LHCN-M2 (cell line): ENCODE data around the gene FYB1. TPM values are rescaled to one million over a fixed set of nuclear protein-coding genes. Genes with fewer than 3 reads are reported as not detected.
A peak's percentile ranks its signal among the peaks of the same experiment; 100 is the strongest.

Experiments
- DNase-seq: peaks from one replicate; pipeline ENCODE4 v3.0.0-alpha.2; 2012; ENCODE audit warnings: low read depth
- total RNA-seq: library from RNA; depleted of rRNA; stranded (reverse); fragments of >200 nt; gene quantifications from 2 replicates; pipeline ENCODE4 v1.2.3, GENCODE V29; 2014

Gene FYB1
- total RNA-seq, 1 experiment from 2014 or later, result not detected

DNA sequence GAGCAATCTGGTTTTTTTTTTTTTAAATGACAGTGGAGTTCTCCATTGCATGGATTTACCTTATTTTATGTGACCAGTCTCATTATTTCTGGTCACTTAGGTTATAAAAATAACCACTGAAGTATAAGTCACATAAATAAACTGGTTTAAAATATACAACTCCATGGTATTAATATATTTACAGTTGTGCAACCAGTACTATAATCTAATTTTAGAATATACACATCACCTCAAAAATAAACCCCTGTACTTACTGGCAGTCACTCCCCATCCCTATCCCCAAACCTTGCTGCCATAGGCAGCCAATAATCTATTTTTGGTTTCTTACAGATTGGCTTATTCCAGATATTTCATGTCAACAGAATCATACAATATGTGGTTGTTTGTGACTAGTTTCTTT lies 57.8 kb downstream of the FYB1 start:
- no peak for DNase-seq

DNA sequence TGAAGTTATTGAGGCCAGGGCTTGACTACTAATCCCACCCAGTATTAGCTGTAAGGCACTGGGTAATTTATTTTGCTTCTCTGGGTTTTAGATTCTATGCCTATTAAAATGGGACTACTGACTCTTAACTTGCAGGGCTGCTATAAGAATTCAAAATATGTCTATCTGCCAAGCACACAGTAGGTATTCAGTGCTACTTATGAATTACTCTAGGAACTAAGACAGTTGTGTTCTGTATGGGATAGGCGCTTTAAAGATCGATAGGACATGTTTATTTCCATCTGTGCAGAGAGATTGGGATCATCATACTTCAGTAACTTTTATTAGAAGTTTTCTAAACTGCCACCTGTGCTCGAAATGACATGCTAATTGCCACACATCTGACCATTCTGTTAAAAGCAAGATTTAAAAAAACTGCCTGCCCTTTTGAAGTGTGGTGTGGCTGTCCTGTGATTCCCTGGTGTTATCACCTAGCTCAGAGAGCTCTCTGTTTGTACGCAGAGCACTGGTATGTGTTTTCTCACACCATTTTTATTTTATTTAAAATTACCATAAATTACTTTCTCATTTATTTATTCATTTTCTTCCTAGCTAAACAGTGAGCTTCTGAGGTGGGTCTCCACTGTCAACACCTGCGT lies 58.7 kb downstream of the FYB1 start:
- DNase-seq, result no peak

DNA sequence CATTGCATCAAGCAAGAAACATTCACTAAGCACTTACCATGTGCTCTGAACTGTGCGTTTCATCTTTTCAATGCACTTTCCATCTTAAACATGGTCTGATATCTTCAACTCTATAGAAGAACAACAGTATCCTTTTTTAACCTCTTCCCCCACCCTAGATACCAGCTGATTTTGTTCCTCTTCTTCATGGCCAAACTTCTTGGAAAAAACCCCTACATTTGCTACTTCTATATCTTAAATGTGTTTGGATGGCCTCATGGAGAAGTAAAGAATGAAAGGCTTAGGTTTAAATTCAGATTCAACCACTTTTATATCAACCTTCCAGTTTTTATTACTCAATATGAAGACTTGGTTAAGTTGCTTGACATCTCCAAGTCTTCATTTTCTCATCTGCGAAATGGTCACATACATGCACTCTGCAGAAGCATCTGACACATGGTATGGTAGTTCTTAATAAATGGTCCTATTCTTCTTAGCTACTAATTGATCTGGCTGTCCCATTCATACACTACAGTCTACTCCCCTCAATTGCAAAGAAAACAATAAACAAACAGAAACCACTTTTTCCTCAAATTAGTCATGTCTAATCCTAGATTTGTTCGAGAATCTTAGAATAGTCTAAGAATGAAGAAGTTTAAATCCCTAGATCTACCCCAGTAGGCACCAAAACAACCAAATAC lies 59.4 kb downstream of the FYB1 start:
- DNase-seq, result no peak

GRCh38 chr5:39158786-39159185 lies 60.6 kb downstream of the FYB1 start:
- no peak for DNase-seq

GRCh38 chr5:39158127-39158593 lies 61.2 kb downstream of the FYB1 start:
- DNase-seq, result no peak

DNA sequence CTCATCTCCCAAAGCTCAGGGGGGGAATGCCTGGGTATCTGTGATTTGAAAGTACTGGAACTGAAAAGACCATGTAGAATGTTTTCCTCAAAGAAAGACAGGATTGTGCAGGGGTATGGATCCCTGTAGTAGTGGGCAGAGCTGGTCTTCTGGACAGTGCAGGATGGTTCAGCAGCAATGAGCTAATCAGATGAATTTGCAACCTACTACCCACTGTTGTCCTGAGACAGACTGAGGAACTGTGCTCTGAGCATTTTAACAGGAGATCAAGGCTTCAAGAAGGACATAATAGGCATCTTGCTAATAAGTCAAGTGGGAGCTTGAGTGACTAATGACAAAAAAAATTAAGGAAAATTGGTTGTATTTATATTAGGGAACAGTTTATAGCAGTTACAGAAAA lies 61.7 kb downstream of the FYB1 start:
- no peak for DNase-seq

- no peak for DNase-seq
Measured at GRCh38 chr5:39156082-39156481, 63.3 kb downstream of the FYB1 start.

- DNase-seq, result no peak
Measured at GRCh38 chr5:39151745-39152144, 67.6 kb downstream of the FYB1 start.

GRCh38 chr5:39149966-39150365 lies 69.4 kb downstream of the FYB1 start:
- DNase-seq, result no peak

DNA sequence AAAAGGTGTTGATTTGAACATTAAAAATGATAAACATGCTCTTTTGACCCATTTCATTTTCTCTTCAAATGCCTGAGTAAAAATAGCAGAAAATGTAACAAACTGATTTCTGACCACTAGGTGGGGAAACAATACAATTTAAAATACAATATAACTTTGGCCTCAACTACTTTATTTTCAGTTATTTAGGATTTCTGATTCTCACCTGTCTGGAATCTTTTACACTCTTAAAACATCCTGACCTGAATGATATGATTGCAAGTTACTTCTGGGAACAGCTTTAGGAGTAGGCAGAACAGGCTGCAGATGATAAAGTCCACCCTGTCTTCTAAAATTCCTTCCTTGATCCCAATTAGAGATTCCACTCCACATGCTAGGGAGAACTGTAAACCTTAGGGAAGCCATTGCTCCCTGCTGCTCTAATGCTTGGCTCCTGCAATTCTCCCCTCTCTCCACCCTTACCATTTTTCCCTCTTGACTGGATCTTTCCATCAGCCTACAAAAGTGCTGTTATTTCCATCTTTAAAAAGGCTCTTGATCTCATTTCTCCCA lies 70.3 kb downstream of the FYB1 start:
- no peak for DNase-seq

- DNase-seq, result no peak
Measured at GRCh38 chr5:39146831-39147540, 72.4 kb downstream of the FYB1 start.

- no peak for DNase-seq
Measured at GRCh38 chr5:39143151-39143860, 76.1 kb downstream of the FYB1 start.

DNA sequence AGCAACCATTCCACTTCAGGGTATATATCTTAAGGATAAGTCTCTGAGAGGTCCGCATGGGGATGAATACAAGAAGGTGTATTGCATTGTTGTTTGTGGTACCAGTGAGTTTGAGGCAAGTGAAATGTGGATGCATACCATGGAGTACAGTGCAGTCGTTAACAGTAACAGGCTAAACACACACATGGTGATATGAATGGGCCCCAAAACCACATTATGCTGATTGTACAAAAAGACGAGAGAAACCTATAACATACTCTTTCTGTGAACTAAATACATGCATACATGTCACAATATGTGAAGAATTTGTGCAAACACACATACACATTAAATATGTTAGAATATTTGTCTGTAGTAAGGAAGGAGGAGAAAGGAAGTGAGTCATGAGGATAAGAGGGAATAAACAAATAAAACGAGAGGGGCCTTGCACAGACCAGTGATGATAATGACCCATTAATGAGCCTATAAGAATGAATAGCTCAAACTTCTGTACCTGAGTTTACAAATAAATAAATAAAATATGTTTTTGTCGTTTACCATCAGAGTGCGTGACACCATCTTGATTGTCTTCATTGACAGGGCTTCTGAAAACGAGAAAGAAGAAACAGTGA lies 78.7 kb downstream of the FYB1 start:
- DNase-seq, result no peak

DNA sequence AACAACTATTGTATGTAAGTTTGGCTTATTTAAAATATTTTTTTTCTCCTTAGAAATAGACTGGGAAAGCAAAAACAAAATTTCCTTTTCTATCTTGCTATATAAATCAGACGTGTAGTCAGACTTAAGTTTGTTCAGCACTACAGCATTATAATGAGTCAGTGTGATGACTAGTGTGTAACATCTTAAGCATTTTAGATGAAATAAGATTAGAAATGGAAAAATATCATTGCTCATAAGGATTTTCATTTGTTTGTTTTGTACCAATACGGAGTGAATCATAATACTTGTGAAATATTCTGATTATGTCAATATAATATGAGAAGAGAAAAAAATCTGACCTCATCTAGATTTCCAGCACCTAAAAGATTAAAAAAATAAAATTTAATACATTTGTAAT lies 80.5 kb downstream of the FYB1 start:
- peak; percentile 78 for DNase-seq

DNA sequence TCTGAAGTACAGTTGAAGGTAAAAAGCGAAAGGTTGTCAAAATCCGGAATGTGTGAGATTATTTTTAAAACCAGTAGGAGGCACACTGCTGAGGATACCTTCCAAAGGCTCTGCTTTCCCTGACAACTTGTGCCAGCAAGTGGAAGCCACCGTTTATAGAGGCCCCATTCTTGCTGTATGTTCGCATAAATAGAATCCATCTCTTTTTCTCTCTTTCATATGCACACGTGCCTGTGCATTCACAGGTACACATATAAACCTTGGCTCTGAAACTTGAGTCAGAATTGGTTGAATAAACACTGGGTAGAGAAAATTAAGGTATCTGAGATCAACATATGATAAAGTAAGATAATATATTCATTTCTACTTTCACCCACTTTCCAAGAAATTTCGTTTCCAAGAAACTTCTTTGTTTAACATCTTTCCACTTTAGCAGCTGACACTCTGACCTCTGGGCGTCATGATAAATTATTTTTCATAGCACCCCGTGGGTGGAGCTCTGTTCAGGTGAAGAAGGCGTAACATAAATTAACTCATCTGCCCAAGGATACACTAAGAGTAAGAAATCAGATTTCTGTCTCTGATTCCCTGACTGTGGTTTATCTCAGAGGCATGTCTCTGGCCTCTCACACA lies 81.4 kb downstream of the FYB1 start:
- DNase-seq, result no peak

GRCh38 chr5:39137391-39137790 lies 82.0 kb downstream of the FYB1 start:
- DNase-seq, result no peak

GRCh38 chr5:39132792-39133191 lies 86.6 kb downstream of the FYB1 start:
- DNase-seq, result no peak

DNA sequence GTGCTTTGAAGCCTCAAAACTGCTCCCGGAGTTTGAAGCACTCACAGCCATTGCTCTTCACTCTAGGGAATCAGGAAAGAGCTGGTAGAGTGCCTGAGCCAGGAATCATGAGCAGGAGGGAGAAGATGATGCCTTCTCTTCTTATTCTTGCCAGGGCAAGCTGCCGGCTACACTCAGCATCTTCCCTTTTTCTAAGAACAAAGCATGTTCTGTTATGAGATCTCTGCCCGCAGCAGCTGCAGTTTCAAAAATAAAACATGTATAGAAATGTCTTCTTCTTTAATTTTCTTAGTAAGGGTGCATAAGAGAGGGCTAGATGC lies 87.3 kb downstream of the FYB1 start:
- DNase-seq, result peak; percentile 18

GRCh38 chr5:39131210-39132127 lies 87.9 kb downstream of the FYB1 start:
- no peak for DNase-seq

DNA sequence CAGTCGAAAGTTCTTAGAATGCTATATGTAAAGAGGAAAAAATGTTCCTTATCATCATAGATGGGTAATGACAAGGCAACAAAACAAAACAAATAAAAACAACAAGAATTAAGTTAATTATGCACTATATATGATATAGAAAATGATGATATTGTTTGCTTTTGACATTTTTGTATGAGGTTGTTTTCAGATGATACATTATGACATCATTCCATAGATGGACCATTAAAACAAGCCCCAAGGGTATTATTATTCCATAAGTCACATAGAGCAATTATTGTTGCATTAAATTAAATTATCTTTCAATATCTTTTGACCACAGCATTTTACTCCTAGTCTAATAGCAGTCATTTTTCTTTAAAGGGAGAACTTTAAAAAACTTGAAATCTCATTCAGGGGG lies 88.6 kb downstream of the FYB1 start:
- no peak for DNase-seq
